ENCODE results near the gene CCND1.

DNA sequence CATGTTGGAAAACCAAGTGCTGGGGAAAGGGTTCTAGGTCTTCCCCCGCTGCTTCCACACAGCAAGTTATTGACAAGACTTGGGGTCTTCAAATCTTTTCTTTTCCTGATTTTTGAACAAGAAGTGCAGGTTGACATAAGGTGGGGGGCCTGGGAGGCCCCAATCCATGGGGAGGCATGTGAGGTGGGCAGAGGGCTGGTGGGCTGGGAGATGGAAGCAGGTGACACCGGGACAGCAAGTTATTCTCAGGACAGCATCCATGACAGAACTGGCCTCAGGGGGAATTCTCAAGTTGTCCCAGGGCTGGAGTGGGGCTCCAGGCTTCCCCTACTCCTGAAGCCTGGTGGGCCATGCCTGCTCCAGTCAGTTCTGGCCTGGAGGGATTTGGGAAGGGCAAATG lies 57.4 kb downstream of the CCND1 start:
- TF ChIP-seq, protein P1, sequence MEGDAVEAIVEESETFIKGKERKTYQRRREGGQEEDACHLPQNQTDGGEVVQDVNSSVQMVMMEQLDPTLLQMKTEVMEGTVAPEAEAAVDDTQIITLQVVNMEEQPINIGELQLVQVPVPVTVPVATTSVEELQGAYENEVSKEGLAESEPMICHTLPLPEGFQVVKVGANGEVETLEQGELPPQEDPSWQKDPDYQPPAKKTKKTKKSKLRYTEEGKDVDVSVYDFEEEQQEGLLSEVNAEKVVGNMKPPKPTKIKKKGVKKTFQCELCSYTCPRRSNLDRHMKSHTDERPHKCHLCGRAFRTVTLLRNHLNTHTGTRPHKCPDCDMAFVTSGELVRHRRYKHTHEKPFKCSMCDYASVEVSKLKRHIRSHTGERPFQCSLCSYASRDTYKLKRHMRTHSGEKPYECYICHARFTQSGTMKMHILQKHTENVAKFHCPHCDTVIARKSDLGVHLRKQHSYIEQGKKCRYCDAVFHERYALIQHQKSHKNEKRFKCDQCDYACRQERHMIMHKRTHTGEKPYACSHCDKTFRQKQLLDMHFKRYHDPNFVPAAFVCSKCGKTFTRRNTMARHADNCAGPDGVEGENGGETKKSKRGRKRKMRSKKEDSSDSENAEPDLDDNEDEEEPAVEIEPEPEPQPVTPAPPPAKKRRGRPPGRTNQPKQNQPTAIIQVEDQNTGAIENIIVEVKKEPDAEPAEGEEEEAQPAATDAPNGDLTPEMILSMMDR (conservative IDR thresholded peaks at IDR 0.05; ENCODE audit: low read depth, low read length), result no peak
- no peak for TF ChIP-seq EZH2 (IDR thresholded peaks at IDR 0.05; ENCODE audit: borderline replicate concordance, low read depth, low read length, poor library complexity, severe bottlenecking)

Data from A673 (cell line).